Esophagus squamous epithelium (tissue), 4 donors: ENCODE measurements around the gene UQCRC1.
"Not testable (repeated sequence)": the region's sequence is repeated elsewhere in the genome, so short reads cannot be mapped to it uniquely, and the experiment has no call there.

ENCODE experiments used
- CTCF ChIP-seq, 6 experiments: fragments of 450-650 bp in 4 of 6; fragments of 200-600 bp in 2 of 6; sonication (generic) in 2 of 6; IDR thresholded peaks; one replicate each; pipeline ENCODE4 v1.5.1; 2016 to 2019; ENCODE audit warnings: antibody characterized with exemption in 6 of 6, mild to moderate bottlenecking in 4 of 6, moderate library complexity in 4 of 6
- POLR2A ChIP-seq, 4 donors: fragments of 450-650 bp; IDR thresholded peaks; one replicate each; pipeline ENCODE4 v1.6.1; 2017; ENCODE audit warnings: antibody characterized with exemption in 4 of 4, mild to moderate bottlenecking in 4 of 4, moderate library complexity in 3 of 4

DNA sequence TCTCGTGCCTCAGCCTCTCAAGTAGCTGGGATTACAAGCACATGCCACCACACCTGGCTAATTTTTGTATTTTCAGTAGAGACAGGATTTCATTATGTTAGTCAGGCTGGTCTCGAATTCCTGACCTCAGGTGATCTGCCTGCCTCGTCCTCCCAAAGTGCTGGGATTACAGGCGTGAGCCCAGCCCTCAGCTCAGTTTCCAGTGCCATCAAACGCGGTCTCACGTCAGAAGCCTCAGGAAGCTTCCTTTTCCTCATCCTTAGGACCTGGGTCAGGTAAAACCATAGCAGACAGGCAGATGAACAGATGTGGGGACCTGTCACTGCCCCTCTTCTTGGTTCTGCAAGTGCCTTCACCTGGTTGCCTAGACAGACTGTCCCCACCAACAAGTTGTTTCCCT lies 57.8 kb downstream of the UQCRC1 start:
- TF ChIP-seq CTCF, POLR2A (IDR thresholded peaks at IDR 0.05): not testable (repeated sequence)
